A549 (cell line): ENCODE measurements around the gene ALPK3. TPM values are rescaled to one million over a fixed set of nuclear protein-coding genes. Genes with fewer than 3 reads are reported as not detected.
A peak's percentile ranks its signal among the peaks of the same experiment; 100 is the strongest.

Experiments used
- ATAC-seq, 2 experiments: fragments of 200-7000 bp in 1 of 2; fragments of >200 bp in 1 of 2; cut with Nextera tagmentation in 1 of 2; cut with Tn5 transposase in 1 of 2; 3 replicates each; pipeline versions ENCODE4 v1.8.0 to v1.9.1; 2018 to 2020; ENCODE audit warnings: mild to moderate bottlenecking in 1 of 2, moderate library complexity in 1 of 2
- CTCF ChIA-PET: fragments of 300-600 bp; sonication (Branson Sonifier 250); formaldehyde crosslinking; extraction: SDS; loops from one replicate; lab custom pipeline; 2021; ENCODE audit warnings: antibody characterized with exemption, inconsistent platforms; lab: Yijun Ruan, JAX
- POLR2A ChIA-PET: fragments of 350-600 bp; formaldehyde crosslinking; extraction: SDS; loops from one replicate; lab custom pipeline; 2021; ENCODE audit warnings: antibody characterized with exemption, inconsistent platforms; lab: Yijun Ruan, JAX
- DNase-seq, 2 experiments: peaks; one replicate each; pipeline versions ENCODE4 v3.0.0 to v3.0.0-alpha.2; 2011 to 2016; ENCODE audit warnings: low read depth in 1 of 2, low spot score in 1 of 2
- FAIRE-seq: peaks from 2 replicates; lab custom pipeline; 2011; peaks lifted over from hg19 to GRCh38; lab: Jason Lieb, UNC
- H3K27ac ChIP-seq, 2 experiments: fragments of >200 bp; sonication (Bioruptor Twin); formaldehyde crosslinking; 3 replicates each; pipeline ENCODE4 v1.5.1; 2016 to 2017
- H3K4me1 ChIP-seq: fragments of >200 bp; sonication (Bioruptor Twin); formaldehyde crosslinking; 3 replicates; pipeline ENCODE4 v1.6.1; 2016
- H3K4me2 ChIP-seq: fragments of >200 bp; sonication (Bioruptor Twin); formaldehyde crosslinking; 3 replicates; pipeline ENCODE4 v1.6.1; 2016
- H3K4me3 ChIP-seq: fragments of >200 bp; sonication (Bioruptor Twin); formaldehyde crosslinking; 3 replicates; pipeline ENCODE4 v1.5.1; 2016
- H3K9me3 ChIP-seq: fragments of >200 bp; sonication (Bioruptor Twin); formaldehyde crosslinking; 3 replicates; pipeline ENCODE4 v1.6.1; 2016
- ATOH8 ChIP-seq: fragments of 250-450 bp; sonication (Bioruptor Pico); IDR thresholded peaks from 2 replicates; pipeline ENCODE4 v1.5.0; 2020; ENCODE audit warnings: low read depth, mild to moderate bottlenecking, moderate library complexity
- BCL3 ChIP-seq: fragments of >200 bp; sonication (Bioruptor Twin); formaldehyde crosslinking; IDR thresholded peaks from 3 replicates; pipeline ENCODE4 v1.6.1; 2016
- EHMT2 ChIP-seq: fragments of 200-600 bp; sonication (generic); IDR thresholded peaks from 2 replicates; pipeline ENCODE4 v1.6.1; 2016; ENCODE audit warnings: antibody characterized with exemption, low read depth, mild to moderate bottlenecking, moderate library complexity
- ELK1 ChIP-seq: fragments of 150-350 bp; IDR thresholded peaks from 2 replicates; pipeline ENCODE4 v1.6.1; 2014; ENCODE audit warnings: low read depth, mild to moderate bottlenecking, low read length
- EP300 ChIP-seq, 2 experiments: fragments of >200 bp; sonication (Bioruptor Twin); formaldehyde crosslinking; IDR thresholded peaks; 2 replicates in 1 of 2; 3 replicates in 1 of 2; pipeline ENCODE4 v1.6.1; 2016 to 2017
- FOXS1 ChIP-seq: fragments of 250-450 bp; sonication (Bioruptor Pico); IDR thresholded peaks from 2 replicates; pipeline ENCODE4 v1.5.0; 2020; ENCODE audit warnings: mild to moderate bottlenecking, moderate library complexity
- GATA3 ChIP-seq: IDR thresholded peaks from 2 replicates; pipeline ENCODE4 v1.6.1; 2012; ENCODE audit warnings: borderline replicate concordance
- HMGXB4 ChIP-seq: fragments of 250-450 bp; sonication (Bioruptor Pico); IDR thresholded peaks from 2 replicates; pipeline ENCODE4 v1.5.0; 2021; ENCODE audit warnings: mild to moderate bottlenecking, moderate library complexity, borderline replicate concordance
- HOXB13 ChIP-seq: fragments of 250-450 bp; sonication (Bioruptor Pico); IDR thresholded peaks from 2 replicates; pipeline ENCODE4 v1.5.0; 2020; ENCODE audit warnings: low read depth, mild to moderate bottlenecking, moderate library complexity
- KDM1A ChIP-seq: fragments of 200-600 bp; sonication (generic); IDR thresholded peaks from 2 replicates; pipeline ENCODE4 v1.6.1; 2016; ENCODE audit warnings: low read depth, mild to moderate bottlenecking
- KDM5A ChIP-seq: fragments of 200-600 bp; sonication (generic); IDR thresholded peaks from 2 replicates; pipeline ENCODE4 v1.6.1; 2016; ENCODE audit warnings: antibody characterized with exemption, mild to moderate bottlenecking
- MAZ ChIP-seq: fragments of 150-350 bp; IDR thresholded peaks from 2 replicates; pipeline ENCODE4 v1.6.1; 2014; ENCODE audit warnings: antibody characterized with exemption, low read depth, low read length, borderline replicate concordance
- MYC ChIP-seq: IDR thresholded peaks from 2 replicates; pipeline ENCODE4 v1.6.1; 2012; ENCODE audit warnings: mild to moderate bottlenecking, inconsistent platforms, low read length, improper control_type of control experiment, borderline replicate concordance
- NPAS2 ChIP-seq: fragments of 250-450 bp; sonication (Bioruptor Pico); IDR thresholded peaks from 2 replicates; pipeline ENCODE4 v1.8.0; 2022; ENCODE audit warnings: mild to moderate bottlenecking, moderate library complexity, borderline replicate concordance
- PHF8 ChIP-seq: fragments of 200-600 bp; sonication (generic); IDR thresholded peaks from 2 replicates; pipeline ENCODE4 v1.6.1; 2016; ENCODE audit warnings: low read depth, mild to moderate bottlenecking, antibody characterized with exemption, moderate library complexity, borderline replicate concordance
- RAD21 ChIP-seq, 2 experiments: fragments of >200 bp in 1 of 2; sonication (Bioruptor Twin) in 1 of 2; formaldehyde crosslinking in 1 of 2; IDR thresholded peaks in 1 of 2; conservative IDR thresholded peaks in 1 of 2; 2 replicates in 1 of 2; 3 replicates in 1 of 2; pipeline ENCODE4 v1.6.1; 2012 to 2018; ENCODE audit warnings: inconsistent platforms in 1 of 2
- RARB ChIP-seq: fragments of 250-450 bp; sonication (Bioruptor Pico); IDR thresholded peaks from 2 replicates; pipeline ENCODE4 v1.8.0; 2021; ENCODE audit warnings: mild to moderate bottlenecking, moderate library complexity
- RNF2 ChIP-seq: fragments of 200-600 bp; sonication (generic); IDR thresholded peaks from 2 replicates; pipeline ENCODE4 v1.6.1; 2016; ENCODE audit warnings: low read depth, mild to moderate bottlenecking, antibody characterized with exemption, moderate library complexity, borderline replicate concordance
- SMC3 ChIP-seq: fragments of >200 bp; sonication (Bioruptor Twin); formaldehyde crosslinking; IDR thresholded peaks from 3 replicates; pipeline ENCODE4 v1.6.1; 2018; ENCODE audit warnings: inconsistent platforms
- SREBF2 ChIP-seq: fragments of 450-650 bp; IDR thresholded peaks from 2 replicates; pipeline ENCODE4 v1.6.1; 2014; ENCODE audit warnings: mild to moderate bottlenecking, moderate library complexity
- TP53 ChIP-seq: fragments of 250-450 bp; sonication (Bioruptor Pico); IDR thresholded peaks from 2 replicates; pipeline ENCODE4 v1.5.0; 2021; ENCODE audit warnings: mild to moderate bottlenecking, moderate library complexity
- USF2 ChIP-seq: fragments of 450-650 bp; IDR thresholded peaks from 2 replicates; pipeline ENCODE4 v1.6.1; 2014; ENCODE audit warnings: antibody characterized with exemption
- WGBS: methylation state at CpG from one replicate; pipeline ENCODE4 v1.1.6; 2017; ENCODE audit errors: missing lambda C conversion rate; 5-methylcytosine and 5-hydroxymethylcytosine counted together
- polyA plus RNA-seq, 4 experiments: library from polyadenylated mRNA; depleted of rRNA in 3 of 4; stranded (reverse); fragments of >200 nt; fragmentation: RNase III in 1 of 4; extraction: RNeasy Plus Mini Kit Qiagen cat#74134 plus additional on column Dnase treatment in 1 of 4; gene quantifications; 2 replicates in 3 of 4; 3 replicates in 1 of 4; pipeline ENCODE4 v1.2.3, GENCODE V29; 2011 to 2017

ALPK3 gene
- polyA plus RNA-seq, 2 of the 4 experiments (the other 2 are of a cell fraction): 0.26 to 0.30 TPM

GRCh38 chr15:84886984-84887299, 69.8 kb downstream of the ALPK3 start (continued):
- TF ChIP-seq MYC (no peak), RNF2 (no peak)
- TF ChIP-seq, all 56 proteins: peak for 0

- Histone ChIP-seq H3K4me3 (no peak overlapping the region), H3K9me3 (no peaks in the 10 kb centered on the region)
- DNase-seq (no peak), FAIRE-seq (no peak)
- POLR2A ChIA-PET: no interaction called here
- no peak for TF ChIP-seq NPAS2 (CRISPR knock-in tag)
- no peak for TF ChIP-seq SREBF2
- no peak for TF ChIP-seq USF2
- TF ChIP-seq BCL3: no peak
- TF ChIP-seq ELK1: no peak
- no peak for TF ChIP-seq ATOH8 (CRISPR knock-in tag)
- no peak for TF ChIP-seq FOXS1 (CRISPR knock-in tag)
- no peak for TF ChIP-seq PHF8
- no peak for TF ChIP-seq MYC
- no peak for TF ChIP-seq HMGXB4 (CRISPR knock-in tag)
- TF ChIP-seq RARB (CRISPR knock-in tag): no peak
- TF ChIP-seq MAZ: no peak
- TF ChIP-seq RAD21 (conservative IDR thresholded peaks at IDR 0.05 in 1 of 2, IDR thresholded peaks at IDR 0.05 in 1 of 2): no peak
- no peak for TF ChIP-seq EP300 (IDR thresholded peaks at IDR 0.05)
- TF ChIP-seq EHMT2: no peak
- TF ChIP-seq SMC3: no peak
- TF ChIP-seq, all 56 proteins: peak for 0
- CTCF ChIA-PET: interaction anchor here (1.1 to 1.5 kb wide), 2 partner anchors 11 to 62 kb away, joined by 3 to 13 read pairs; no protein-coding TSS in a partner anchor
- Histone ChIP-seq H3K27ac (peak overlapping the region in 1 of 2 experiments; percentile 32; a peak in 1 of 6 replicates), H3K4me2 (no peak overlapping the region), H3K4me1 (no peaks in the 10 kb centered on the region; the same call in 2 of the 3 replicates)
- WGBS: 57% methylated on average over 4 of the region's 4 CpGs
- ATAC-seq: no peak
Measured at GRCh38 chr15:84887938-84888337, 70.8 kb downstream of the ALPK3 start.

- DNase-seq: no peak
- no peak for ATAC-seq
- FAIRE-seq: no peak
- no peak for TF ChIP-seq KDM5A
- no peak for TF ChIP-seq BCL3
- TF ChIP-seq GATA3: no peak
- no peak for TF ChIP-seq KDM1A
- TF ChIP-seq HOXB13 (CRISPR knock-in tag): no peak
- no peak for TF ChIP-seq EHMT2
- no peak for TF ChIP-seq TP53 (CRISPR knock-in tag)
- Histone ChIP-seq H3K9me3 (no peaks in the 10 kb centered on the region), H3K4me2 (no peak overlapping the region), H3K4me1 (no peaks in the 10 kb centered on the region; the same call in 2 of the 3 replicates), H3K27ac (peak overlapping the region in 1 of 2 experiments; percentile 32; a peak in 2 of 6 replicates), H3K4me3 (no peak overlapping the region)
- ChIA-PET POLR2A (no interaction called here), CTCF (interaction anchor here (1.5 kb wide), 1 partner anchor 11 kb away, joined by 13 read pairs; no protein-coding TSS in a partner anchor)
- WGBS: 87% methylated on average over 17 of the region's 17 CpGs
Measured at GRCh38 chr15:84888639-84889038, 71.5 kb downstream of the ALPK3 start.
